ENCODE measurements around the gene CERK.

The CERK gene

DNA sequence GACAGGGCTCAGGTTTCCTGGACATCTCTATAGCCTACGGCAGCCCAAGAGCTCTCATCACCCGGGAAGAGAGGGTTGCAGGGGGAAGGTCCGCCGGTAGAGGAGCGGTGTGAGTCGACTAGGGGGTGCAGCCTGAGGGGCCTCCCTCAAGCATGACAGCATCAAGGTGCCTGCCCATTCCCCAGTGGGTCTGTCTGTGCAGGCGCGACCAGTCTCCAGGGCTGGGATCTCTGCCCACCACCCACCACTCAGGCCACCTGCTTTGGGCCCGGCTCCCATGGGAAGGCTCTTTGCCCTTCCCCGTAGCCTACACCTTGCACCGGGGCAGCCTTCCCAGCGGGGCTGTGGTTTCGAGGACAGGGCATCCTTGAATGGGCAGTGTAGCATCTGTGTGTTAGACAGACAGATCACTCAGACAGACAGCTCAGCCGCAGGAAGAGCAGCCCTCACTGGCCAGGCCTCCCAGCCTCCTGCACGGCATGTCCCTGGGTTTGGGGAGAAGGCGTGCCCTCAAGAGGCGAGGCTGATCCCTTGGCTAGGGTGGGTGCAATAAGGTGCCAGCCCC is 29.2 kb downstream of the CERK start:
- TF ChIP-seq TAF1 (IDR thresholded peaks at IDR 0.05; ENCODE audit: borderline replicate concordance, insufficient read depth, low read length) (no peak), POLR2AphosphoS5 (IDR thresholded peaks at IDR 0.05; ENCODE audit: low read depth, low read length) (no peak), FOXP2 (optimal IDR thresholded peaks at IDR 0.05; ENCODE audit: borderline replicate concordance, extremely low read depth, extremely low read length, insufficient read depth) (no peak), SIN3A (IDR thresholded peaks at IDR 0.05; ENCODE audit: borderline replicate concordance, insufficient read depth, low read length) (no peak)
- TF ChIP-seq, protein P1, sequence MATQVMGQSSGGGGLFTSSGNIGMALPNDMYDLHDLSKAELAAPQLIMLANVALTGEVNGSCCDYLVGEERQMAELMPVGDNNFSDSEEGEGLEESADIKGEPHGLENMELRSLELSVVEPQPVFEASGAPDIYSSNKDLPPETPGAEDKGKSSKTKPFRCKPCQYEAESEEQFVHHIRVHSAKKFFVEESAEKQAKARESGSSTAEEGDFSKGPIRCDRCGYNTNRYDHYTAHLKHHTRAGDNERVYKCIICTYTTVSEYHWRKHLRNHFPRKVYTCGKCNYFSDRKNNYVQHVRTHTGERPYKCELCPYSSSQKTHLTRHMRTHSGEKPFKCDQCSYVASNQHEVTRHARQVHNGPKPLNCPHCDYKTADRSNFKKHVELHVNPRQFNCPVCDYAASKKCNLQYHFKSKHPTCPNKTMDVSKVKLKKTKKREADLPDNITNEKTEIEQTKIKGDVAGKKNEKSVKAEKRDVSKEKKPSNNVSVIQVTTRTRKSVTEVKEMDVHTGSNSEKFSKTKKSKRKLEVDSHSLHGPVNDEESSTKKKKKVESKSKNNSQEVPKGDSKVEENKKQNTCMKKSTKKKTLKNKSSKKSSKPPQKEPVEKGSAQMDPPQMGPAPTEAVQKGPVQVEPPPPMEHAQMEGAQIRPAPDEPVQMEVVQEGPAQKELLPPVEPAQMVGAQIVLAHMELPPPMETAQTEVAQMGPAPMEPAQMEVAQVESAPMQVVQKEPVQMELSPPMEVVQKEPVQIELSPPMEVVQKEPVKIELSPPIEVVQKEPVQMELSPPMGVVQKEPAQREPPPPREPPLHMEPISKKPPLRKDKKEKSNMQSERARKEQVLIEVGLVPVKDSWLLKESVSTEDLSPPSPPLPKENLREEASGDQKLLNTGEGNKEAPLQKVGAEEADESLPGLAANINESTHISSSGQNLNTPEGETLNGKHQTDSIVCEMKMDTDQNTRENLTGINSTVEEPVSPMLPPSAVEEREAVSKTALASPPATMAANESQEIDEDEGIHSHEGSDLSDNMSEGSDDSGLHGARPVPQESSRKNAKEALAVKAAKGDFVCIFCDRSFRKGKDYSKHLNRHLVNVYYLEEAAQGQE (IDR thresholded peaks at IDR 0.05; ENCODE audit: insufficient read depth in 1 of 2, low read depth in 2 of 2, low read length in 2 of 2), result no peak

DNA sequence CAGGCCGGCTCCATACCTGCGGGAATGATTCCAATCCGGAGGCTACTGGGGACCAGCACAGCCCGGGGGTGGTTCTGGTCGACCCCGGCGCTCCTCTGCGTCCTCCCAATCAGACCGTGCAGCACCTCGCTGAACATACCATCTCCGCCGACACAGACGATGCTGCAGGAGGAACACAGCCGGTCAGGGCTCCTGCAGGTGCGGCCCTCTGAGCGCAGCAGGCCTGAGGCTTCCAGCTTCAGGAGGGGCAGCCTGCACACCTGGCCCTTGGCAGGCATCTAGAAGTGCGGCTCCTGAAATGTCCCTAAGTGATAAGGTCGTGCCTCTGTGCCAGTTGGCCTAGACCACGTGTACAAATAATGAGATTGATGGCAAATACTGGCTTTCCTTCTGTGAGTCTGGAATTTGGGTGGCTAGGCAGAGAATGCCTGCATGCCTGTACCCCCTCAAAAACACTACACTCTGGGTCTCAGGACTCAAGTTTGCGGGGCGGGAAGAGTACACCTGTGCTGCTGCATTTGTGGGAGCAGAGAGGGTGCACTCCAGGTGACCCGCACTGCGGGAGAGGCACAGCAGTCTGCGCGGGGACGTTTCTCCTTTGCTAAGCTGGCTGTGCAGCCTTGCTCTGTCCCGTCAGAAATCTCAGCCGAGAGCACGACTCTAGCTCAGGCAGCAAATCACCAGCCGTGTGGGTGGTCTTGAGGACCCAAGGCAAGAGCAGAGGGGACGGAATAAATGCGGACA is 30.1 kb downstream of the CERK start:
- no peak for TF ChIP-seq TAF1 (IDR thresholded peaks at IDR 0.05; ENCODE audit: borderline replicate concordance, insufficient read depth, low read length)

DNA sequence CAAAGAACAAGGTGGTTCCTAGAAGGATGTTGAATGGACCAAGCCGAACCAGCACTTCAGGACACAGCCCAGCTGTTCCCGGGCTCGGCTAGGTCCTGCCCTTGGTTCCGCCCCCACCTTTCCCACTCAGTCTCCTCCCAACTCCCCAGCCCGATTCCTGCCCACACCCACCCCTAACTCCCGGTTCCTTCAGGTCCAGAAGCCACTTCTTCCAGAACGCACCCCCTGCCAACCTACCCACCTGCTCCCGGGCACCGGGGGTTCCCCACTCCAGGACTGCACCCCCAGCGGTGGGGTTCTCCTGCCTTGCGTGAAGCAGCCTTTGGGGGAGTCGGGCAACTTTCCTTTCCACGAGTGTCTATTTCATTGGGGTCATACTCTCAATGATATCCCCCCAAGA is 30.7 kb downstream of the CERK start:
- TF ChIP-seq POLR2AphosphoS5 (IDR thresholded peaks at IDR 0.05; ENCODE audit: low read depth, low read length) (no peak), FOXP2 (optimal IDR thresholded peaks at IDR 0.05; ENCODE audit: borderline replicate concordance, extremely low read depth, extremely low read length, insufficient read depth) (no peak), TAF1 (IDR thresholded peaks at IDR 0.05; ENCODE audit: borderline replicate concordance, insufficient read depth, low read length) (no peak), SIN3A (IDR thresholded peaks at IDR 0.05; ENCODE audit: borderline replicate concordance, insufficient read depth, low read length) (no peak)
- TF ChIP-seq, protein P1 (IDR thresholded peaks at IDR 0.05; ENCODE audit: insufficient read depth in 1 of 2, low read depth in 2 of 2, low read length in 2 of 2), result no peak

DNA sequence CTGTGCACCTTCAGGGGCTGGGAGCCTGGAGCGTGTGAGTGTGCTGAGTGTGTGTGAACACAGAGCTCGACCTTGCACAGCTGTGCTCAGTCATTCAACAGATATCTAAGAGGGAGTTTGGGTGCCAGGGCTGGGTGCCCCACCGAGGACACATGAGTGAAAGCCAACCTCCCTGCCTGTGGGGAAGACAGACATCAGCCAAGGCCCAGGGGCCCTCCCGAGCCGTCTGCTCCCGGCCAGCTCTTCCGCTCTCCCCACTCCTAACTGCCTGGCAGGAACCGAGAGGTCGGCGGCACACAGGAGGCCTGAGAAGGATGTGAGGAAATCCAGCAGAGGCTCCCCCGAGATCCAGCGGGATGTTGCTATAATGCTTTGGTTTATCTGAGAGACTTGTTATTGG is 32.0 kb downstream of the CERK start:
- TF ChIP-seq POLR2AphosphoS5 (IDR thresholded peaks at IDR 0.05; ENCODE audit: low read depth, low read length) (no peak), FOXP2 (optimal IDR thresholded peaks at IDR 0.05; ENCODE audit: borderline replicate concordance, extremely low read depth, extremely low read length, insufficient read depth) (no peak), SIN3A (IDR thresholded peaks at IDR 0.05; ENCODE audit: borderline replicate concordance, insufficient read depth, low read length) (no peak), TAF1 (IDR thresholded peaks at IDR 0.05; ENCODE audit: borderline replicate concordance, insufficient read depth, low read length) (no peak)
- TF ChIP-seq, protein P1 (IDR thresholded peaks at IDR 0.05; ENCODE audit: insufficient read depth in 1 of 2, low read depth in 2 of 2, low read length in 2 of 2), result no peak

DNA sequence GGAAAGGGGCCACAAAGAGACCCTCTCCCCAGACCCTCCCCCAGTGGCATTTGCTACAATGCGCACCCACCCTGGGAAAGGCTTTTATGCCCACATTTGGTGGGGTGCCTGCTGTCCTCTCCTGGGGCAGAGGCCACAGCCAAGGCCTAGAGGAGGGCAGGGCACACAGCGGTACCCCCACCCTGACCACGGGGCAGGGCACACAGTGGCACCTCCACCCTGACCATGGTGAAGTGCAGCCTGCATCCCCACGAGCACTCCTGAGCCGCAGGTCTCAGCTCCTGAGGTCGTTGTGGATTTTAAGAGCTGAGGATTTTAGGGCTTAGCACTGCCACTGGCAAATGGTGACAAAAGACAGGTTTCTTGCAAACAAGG is 34.1 kb downstream of the CERK start:
- TF ChIP-seq, protein P1 (IDR thresholded peaks at IDR 0.05; ENCODE audit: insufficient read depth in 1 of 2, low read depth in 2 of 2, low read length in 2 of 2), result no peak

All from PFSK-1 (cell line).